Brain microvascular endothelial cell (primary cell): ENCODE results near the gene RSL24D1.

Experiments used
- DNase-seq: peaks from one replicate; pipeline ENCODE4 v3.0.0-alpha.2; 2020
- H3K27ac ChIP-seq: fragments of 250-450 bp; sonication (Bioruptor Pico); 2 replicates; pipeline ENCODE4 v1.5.1; 2020; ENCODE audit warnings: mild to moderate bottlenecking, moderate library complexity
- H3K27me3 ChIP-seq: fragments of 250-450 bp; sonication (Bioruptor Pico); replicated peaks from 2 replicates; pipeline ENCODE4 v1.5.1; 2020; ENCODE audit warnings: mild to moderate bottlenecking
- H3K36me3 ChIP-seq: fragments of 250-450 bp; sonication (Bioruptor Pico); replicated peaks from 2 replicates; pipeline ENCODE4 v1.5.1; 2020; ENCODE audit warnings: mild to moderate bottlenecking
- H3K4me3 ChIP-seq: 2 replicates; pipeline ENCODE4 v1.5.1; 2011; ENCODE audit warnings: low read depth, mild to moderate bottlenecking, control low read depth, low read length, moderate library complexity
- CTCF ChIP-seq: IDR thresholded peaks from 2 replicates; pipeline ENCODE4 v1.5.1; 2011; ENCODE audit warnings: low read depth, mild to moderate bottlenecking, moderate library complexity, low read length, control low read depth, inconsistent platforms; ENCODE audit errors: missing control alignments
- in situ Hi-C: cut with HindIII; loops from 2 replicates; pipeline ENCODE4 v1.10.0; 2017; ENCODE audit warnings: low sequenced_read_pairs, low pct_ligation_motif_present

Gene RSL24D1

GRCh38 chr15:55234104-55234799 is 37.5 kb upstream of the RSL24D1 start:
- Histone ChIP-seq H3K36me3 (no peaks in the 10 kb centered on the region), H3K27me3 (no peaks in the 10 kb centered on the region), H3K4me3 (no peak overlapping the region), H3K27ac (no peak overlapping the region)
- in situ Hi-C loops, result no loop called here
- DNase-seq, result no peak
- no peak for TF ChIP-seq CTCF

GRCh38 chr15:55231455-55231854 is 34.7 kb upstream of the RSL24D1 start:
- Histone ChIP-seq H3K4me3 (no peak overlapping the region), H3K27ac (no peak overlapping the region), H3K27me3 (no peaks in the 10 kb centered on the region), H3K36me3 (no peaks in the 10 kb centered on the region)
- no peak for TF ChIP-seq CTCF
- in situ Hi-C loops, result no loop called here
- no peak for DNase-seq

- TF ChIP-seq CTCF, result no peak
- H3K4me3 ChIP-seq, result no peak overlapping the region
- H3K27ac ChIP-seq, result no peak overlapping the region
- H3K27me3 ChIP-seq, result no peaks in the 10 kb centered on the region
- no peaks in the 10 kb centered on the region for H3K36me3 ChIP-seq
- no peak for DNase-seq
- in situ Hi-C loops, result no loop called here
Observed at GRCh38 chr15:55230953-55231352, 34.2 kb upstream of the RSL24D1 start.

GRCh38 chr15:55230051-55230670 is 33.4 kb upstream of the RSL24D1 start:
- in situ Hi-C loops, result no loop called here
- DNase-seq, result no peak
- Histone ChIP-seq H3K4me3 (no peak overlapping the region), H3K27me3 (no peaks in the 10 kb centered on the region), H3K27ac (no peak overlapping the region), H3K36me3 (peaks cover 2% of the 10 kb centered on the region)
- TF ChIP-seq CTCF, result no peak

GRCh38 chr15:55226127-55226526 is 29.4 kb upstream of the RSL24D1 start:
- Histone ChIP-seq H3K27ac (no peak overlapping the region), H3K4me3 (no peak overlapping the region), H3K27me3 (no peaks in the 10 kb centered on the region), H3K36me3 (peaks cover 2% of the 10 kb centered on the region)
- no peak for DNase-seq
- TF ChIP-seq CTCF, result no peak
- in situ Hi-C loops, result no loop called here

GRCh38 chr15:55224892-55225291 is 28.2 kb upstream of the RSL24D1 start:
- TF ChIP-seq CTCF, result no peak
- Histone ChIP-seq H3K4me3 (no peak overlapping the region), H3K27me3 (no peaks in the 10 kb centered on the region), H3K27ac (no peak overlapping the region), H3K36me3 (peaks cover 2% of the 10 kb centered on the region)
- no peak for DNase-seq
- in situ Hi-C loops, result no loop called here
